ENCODE data around the gene CEP41.

DNA sequence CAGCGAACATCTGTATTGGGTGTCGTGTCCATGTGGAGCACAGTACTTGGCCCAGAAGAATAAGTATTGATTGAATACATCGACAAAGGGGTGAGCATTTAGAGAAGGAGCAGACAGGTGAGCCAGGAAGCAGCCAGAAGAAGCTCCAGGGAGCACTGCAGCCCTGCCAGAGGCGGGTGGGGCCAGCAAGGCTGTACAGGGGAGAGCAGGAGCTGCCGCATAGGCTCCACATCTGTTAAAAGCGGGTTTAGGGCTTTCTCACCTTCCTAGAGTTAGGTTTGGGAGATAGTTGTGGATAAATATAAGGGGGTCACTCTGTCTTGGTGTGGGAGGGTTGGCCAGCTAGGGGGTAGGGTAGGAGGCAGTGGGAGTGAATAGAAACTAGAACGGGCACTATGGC is 61.8 kb downstream of the CEP41 start:
- TF ChIP-seq, protein P1, sequence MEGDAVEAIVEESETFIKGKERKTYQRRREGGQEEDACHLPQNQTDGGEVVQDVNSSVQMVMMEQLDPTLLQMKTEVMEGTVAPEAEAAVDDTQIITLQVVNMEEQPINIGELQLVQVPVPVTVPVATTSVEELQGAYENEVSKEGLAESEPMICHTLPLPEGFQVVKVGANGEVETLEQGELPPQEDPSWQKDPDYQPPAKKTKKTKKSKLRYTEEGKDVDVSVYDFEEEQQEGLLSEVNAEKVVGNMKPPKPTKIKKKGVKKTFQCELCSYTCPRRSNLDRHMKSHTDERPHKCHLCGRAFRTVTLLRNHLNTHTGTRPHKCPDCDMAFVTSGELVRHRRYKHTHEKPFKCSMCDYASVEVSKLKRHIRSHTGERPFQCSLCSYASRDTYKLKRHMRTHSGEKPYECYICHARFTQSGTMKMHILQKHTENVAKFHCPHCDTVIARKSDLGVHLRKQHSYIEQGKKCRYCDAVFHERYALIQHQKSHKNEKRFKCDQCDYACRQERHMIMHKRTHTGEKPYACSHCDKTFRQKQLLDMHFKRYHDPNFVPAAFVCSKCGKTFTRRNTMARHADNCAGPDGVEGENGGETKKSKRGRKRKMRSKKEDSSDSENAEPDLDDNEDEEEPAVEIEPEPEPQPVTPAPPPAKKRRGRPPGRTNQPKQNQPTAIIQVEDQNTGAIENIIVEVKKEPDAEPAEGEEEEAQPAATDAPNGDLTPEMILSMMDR (conservative IDR thresholded peaks at IDR 0.05; ENCODE audit: low read depth in 2 of 2): no peak
- TF ChIP-seq CREB1 (CRISPR knock-in tag; IDR thresholded peaks at IDR 0.05; ENCODE audit: low read depth) (no peak), POLR2AphosphoS5 (IDR thresholded peaks at IDR 0.05; ENCODE audit: low read depth) (no peak), JUNB (IDR thresholded peaks at IDR 0.05; ENCODE audit: unreplicated experiment) (no peak), STAT1 (IDR thresholded peaks at IDR 0.05; ENCODE audit: unreplicated experiment) (no peak), NANOG (IDR thresholded peaks at IDR 0.05; ENCODE audit: borderline replicate concordance) (no peak)
- TF ChIP-seq, protein P2, sequence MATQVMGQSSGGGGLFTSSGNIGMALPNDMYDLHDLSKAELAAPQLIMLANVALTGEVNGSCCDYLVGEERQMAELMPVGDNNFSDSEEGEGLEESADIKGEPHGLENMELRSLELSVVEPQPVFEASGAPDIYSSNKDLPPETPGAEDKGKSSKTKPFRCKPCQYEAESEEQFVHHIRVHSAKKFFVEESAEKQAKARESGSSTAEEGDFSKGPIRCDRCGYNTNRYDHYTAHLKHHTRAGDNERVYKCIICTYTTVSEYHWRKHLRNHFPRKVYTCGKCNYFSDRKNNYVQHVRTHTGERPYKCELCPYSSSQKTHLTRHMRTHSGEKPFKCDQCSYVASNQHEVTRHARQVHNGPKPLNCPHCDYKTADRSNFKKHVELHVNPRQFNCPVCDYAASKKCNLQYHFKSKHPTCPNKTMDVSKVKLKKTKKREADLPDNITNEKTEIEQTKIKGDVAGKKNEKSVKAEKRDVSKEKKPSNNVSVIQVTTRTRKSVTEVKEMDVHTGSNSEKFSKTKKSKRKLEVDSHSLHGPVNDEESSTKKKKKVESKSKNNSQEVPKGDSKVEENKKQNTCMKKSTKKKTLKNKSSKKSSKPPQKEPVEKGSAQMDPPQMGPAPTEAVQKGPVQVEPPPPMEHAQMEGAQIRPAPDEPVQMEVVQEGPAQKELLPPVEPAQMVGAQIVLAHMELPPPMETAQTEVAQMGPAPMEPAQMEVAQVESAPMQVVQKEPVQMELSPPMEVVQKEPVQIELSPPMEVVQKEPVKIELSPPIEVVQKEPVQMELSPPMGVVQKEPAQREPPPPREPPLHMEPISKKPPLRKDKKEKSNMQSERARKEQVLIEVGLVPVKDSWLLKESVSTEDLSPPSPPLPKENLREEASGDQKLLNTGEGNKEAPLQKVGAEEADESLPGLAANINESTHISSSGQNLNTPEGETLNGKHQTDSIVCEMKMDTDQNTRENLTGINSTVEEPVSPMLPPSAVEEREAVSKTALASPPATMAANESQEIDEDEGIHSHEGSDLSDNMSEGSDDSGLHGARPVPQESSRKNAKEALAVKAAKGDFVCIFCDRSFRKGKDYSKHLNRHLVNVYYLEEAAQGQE (IDR thresholded peaks at IDR 0.05; ENCODE audit: unreplicated experiment): no peak

All from GM23338 (cell line).